Epithelial cell of esophagus (primary cell): ENCODE data around the gene AKR1C4.
"Not testable (repeated sequence)": the region's sequence is repeated elsewhere in the genome, so short reads cannot be mapped to it uniquely, and the experiment has no call there.

Source experiments
- DNase-seq: peaks from one replicate; pipeline ENCODE4 v3.0.0; 2010; ENCODE audit warnings: low read depth
- H3K4me3 ChIP-seq: 2 replicates; pipeline ENCODE4 v1.5.1; 2011; ENCODE audit warnings: mild to moderate bottlenecking, low read length, control low read depth
- CTCF ChIP-seq: IDR thresholded peaks from 2 replicates; pipeline ENCODE4 v1.5.1; 2011; ENCODE audit warnings: low read depth, mild to moderate bottlenecking, low read length, control low read depth, inconsistent platforms; ENCODE audit not compliant: insufficient read depth; ENCODE audit errors: missing control alignments

AKR1C4 gene

GRCh38 chr10:5199398-5199797 is 2.8 kb downstream of the AKR1C4 start:
- no peak overlapping the region for H3K4me3 ChIP-seq
- TF ChIP-seq CTCF: no peak
- DNase-seq: no peak

- H3K4me3 ChIP-seq: no peak overlapping the region
- no peak for TF ChIP-seq CTCF
- DNase-seq: no peak
Measured at GRCh38 chr10:5206799-5207198, 10.2 kb downstream of the AKR1C4 start.

GRCh38 chr10:5209776-5210175 is 13.1 kb downstream of the AKR1C4 start:
- DNase-seq, H3K4me3 ChIP-seq: not testable (repeated sequence)

- not testable (repeated sequence) for DNase-seq, H3K4me3 ChIP-seq
Measured at GRCh38 chr10:5210261-5210660, 13.6 kb downstream of the AKR1C4 start.

- H3K4me3 ChIP-seq: no peak overlapping the region
- no peak for DNase-seq
- no peak for TF ChIP-seq CTCF
Measured at GRCh38 chr10:5211696-5212536, 15.3 kb downstream of the AKR1C4 start.

- TF ChIP-seq CTCF: no peak
- DNase-seq: no peak
Measured at GRCh38 chr10:5216801-5217200, 20.2 kb downstream of the AKR1C4 start.

GRCh38 chr10:5219262-5219661 is 22.6 kb downstream of the AKR1C4 start:
- no peak overlapping the region for H3K4me3 ChIP-seq
- DNase-seq: no peak
- no peak for TF ChIP-seq CTCF

More at GRCh38 chr10:5216801-5217200, 20.2 kb downstream of the AKR1C4 start:
- no peak overlapping the region for H3K4me3 ChIP-seq

GRCh38 chr10:5222942-5223341 is 26.3 kb downstream of the AKR1C4 start:
- not testable (repeated sequence) for H3K4me3 ChIP-seq

More at GRCh38 chr10:5222942-5223341, 26.3 kb downstream of the AKR1C4 start:
- DNase-seq: not testable (repeated sequence)
